NCI-H2107 (cell line): ENCODE results near the gene ALPK3.
"Not testable (repeated sequence)": the region's sequence is repeated elsewhere in the genome, so short reads cannot be mapped to it uniquely, and the experiment has no call there.

Source experiments
- DNase-seq: peaks from one replicate; lab custom pipeline; 2025; lab: John Stamatoyannopoulos, UW

Gene ALPK3

GRCh38 chr15:84874981-84875699 is 58.0 kb downstream of the ALPK3 start:
- DNase-seq, result no peak

- no peak for DNase-seq
Observed at GRCh38 chr15:84876269-84876668, 59.1 kb downstream of the ALPK3 start.

GRCh38 chr15:84877701-84878100 is 60.5 kb downstream of the ALPK3 start:
- not testable (repeated sequence) for DNase-seq

- DNase-seq, result no peak
Observed at GRCh38 chr15:84878504-84878903, 61.3 kb downstream of the ALPK3 start.

DNA sequence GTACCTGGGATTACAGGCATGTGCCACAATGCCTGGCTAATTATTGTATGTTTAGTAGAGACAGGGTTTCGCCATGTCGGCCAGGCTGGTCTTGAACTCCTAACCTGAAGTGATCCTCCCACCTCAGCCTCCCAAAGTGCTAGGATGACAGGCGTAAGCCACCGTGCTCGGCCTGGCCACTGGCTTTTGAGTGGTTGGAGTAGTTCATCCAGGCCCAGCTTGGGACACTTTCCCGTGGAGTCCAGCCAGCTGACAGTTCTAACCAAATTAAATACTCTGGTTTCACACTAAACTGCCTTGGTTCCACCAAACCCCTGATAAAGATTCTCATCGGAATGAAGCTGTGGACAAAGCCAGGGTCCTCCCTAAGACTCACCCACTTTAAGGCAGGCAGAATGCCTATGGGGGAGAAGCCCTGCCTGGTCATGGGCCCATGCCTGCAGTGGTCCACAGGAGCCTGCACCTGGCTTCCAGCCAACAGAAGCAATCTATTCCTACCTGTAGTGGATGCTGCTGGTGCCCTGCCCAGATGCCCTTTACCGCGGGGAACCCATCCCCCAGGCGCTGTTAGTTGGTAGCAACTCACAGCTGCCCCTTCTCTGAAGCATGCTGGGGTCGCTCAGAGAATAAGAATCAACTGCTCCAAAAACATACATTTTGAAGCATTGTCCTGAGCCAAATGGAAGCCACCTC is 62.1 kb downstream of the ALPK3 start:
- no peak for DNase-seq

- DNase-seq, result no peak
Observed at GRCh38 chr15:84880007-84880406, 62.9 kb downstream of the ALPK3 start.

GRCh38 chr15:84880822-84881519 is 63.8 kb downstream of the ALPK3 start:
- DNase-seq, result no peak

DNA sequence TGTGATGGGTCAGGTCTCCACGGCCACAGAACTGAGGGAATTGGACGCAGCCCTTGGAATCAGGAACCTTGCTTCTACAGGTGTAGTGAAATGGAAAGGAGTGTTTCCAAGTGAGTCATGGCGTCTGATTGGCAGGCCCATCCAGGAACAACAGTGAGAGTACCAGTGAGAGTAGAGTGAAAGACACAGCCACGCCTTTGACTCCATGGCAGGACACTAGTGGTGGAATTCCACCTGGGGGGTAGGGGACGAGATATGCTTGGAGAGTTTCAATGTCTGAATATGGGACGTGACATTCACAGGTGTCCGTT is 64.3 kb downstream of the ALPK3 start:
- no peak for DNase-seq

- no peak for DNase-seq
Observed at GRCh38 chr15:84883466-84883865, 66.3 kb downstream of the ALPK3 start.

GRCh38 chr15:84883916-84884781 is 67.0 kb downstream of the ALPK3 start, which contains the start of gene SLC28A1:
Gene SLC28A1 (plus strand): TSS chr15:84884662. CDS start chr15:84887761, 3,099 bp downstream.
- no peak for DNase-seq

DNA sequence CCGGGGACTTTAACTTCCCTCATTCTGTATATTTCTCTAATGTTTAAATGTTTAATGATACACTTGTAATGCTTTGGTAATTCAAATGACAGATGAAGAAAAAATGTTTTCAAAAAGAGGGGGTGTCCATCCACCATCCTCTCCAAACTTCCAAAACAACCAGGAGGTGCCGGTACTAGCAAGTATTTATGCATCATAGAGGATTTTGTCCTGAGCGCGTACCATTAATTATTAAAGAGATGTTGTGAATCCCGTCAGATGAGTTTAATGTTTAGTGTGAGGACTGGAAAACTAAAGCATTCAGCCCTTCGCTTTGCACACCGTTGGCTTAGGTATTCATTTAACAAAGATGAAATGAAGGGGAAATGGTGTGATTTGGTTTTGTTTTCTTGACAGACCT is 68.6 kb downstream of the ALPK3 start:
- DNase-seq, result no peak

DNA sequence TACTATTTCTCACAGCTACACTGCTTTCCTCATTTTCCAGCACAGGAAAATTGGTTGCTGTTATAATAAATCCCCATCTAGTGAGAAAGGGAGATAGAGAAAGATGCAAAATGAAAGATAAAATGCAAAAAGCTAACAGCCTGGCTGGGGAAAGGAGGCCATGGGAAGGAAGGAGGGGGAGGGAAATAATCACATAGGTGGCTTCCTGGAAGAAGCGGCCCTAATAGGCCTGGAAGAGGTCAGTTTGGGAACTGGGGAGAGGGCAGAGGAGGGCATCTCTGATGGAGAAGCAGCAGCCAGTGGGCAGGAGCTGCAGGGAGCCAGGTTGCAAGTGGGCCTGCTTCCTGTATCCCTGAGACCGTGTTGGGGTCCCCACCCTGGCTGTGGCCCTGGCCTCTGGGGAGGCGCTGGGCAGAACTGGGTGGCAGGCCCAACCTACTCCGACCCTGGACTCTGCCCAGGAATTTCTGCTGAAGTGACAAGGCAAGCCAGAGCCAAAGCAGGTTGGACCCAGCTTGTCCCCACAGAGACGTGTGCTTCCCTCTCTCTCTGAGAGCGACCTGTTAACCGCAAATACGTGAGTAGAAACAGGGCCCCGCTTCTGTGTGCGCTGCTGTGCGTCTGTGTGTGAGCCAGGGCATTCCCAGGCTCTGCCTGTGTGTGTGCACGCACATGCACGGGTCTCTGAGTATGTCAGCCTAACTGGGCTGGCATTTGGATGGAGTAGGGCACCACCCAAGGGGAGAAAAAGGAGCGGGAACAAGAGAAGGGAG is 69.2 kb downstream of the ALPK3 start:
- no peak for DNase-seq

DNA sequence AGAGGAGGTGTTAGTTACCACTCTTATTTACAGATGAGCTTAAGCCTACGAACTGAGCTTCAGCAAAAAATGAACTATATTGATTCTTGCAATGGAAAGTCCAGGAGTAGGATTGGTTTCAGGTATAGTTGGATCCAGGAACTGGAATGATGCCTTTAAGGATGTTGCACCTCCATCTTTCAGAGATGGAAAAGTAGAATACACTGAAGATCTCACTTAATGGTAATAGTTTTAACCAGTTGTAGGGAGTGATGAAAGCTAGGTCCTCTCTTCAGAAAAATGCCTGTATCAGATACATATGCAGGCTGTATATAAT is 69.8 kb downstream of the ALPK3 start:
- DNase-seq, result no peak

DNA sequence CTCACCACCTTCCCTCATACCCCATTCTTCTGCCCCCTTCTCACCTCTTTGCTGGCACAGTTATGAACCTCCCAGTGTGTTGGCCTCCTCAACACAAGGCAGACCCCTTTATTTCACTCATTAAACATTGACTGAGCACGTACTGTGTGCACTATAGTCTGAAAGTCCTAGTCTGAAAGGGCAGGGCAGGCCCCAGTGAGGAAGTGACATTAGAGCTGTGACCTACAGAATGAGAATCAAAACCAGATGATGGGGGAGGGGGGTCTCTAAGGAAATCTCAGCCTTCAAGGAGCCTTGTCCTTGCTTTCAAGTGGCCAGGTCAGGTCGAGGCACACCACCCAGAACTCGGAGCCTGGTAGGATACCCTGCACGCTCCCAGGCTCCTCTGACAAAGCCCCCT is 70.8 kb downstream of the ALPK3 start:
- DNase-seq, result no peak

DNA sequence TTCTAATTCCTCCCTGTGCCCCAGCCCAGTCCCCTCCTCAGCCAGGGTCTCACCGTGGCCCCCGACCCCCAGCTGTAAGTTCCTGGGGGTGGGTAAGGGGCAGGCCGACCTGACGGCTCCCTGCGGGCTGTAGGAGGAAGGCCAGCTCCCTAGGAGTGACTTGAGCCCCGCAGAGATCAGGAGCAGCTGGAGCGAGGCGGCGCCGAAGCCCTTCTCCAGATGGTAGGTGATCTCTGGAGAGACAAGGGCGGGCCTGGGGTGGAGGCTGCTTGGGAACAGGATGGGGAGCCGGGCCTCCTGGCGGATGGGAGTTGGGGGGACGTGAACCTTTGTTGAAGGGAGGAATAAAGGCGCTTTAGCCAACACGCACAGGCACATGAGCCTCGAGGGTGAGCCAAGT is 71.5 kb downstream of the ALPK3 start:
- DNase-seq, result no peak

DNA sequence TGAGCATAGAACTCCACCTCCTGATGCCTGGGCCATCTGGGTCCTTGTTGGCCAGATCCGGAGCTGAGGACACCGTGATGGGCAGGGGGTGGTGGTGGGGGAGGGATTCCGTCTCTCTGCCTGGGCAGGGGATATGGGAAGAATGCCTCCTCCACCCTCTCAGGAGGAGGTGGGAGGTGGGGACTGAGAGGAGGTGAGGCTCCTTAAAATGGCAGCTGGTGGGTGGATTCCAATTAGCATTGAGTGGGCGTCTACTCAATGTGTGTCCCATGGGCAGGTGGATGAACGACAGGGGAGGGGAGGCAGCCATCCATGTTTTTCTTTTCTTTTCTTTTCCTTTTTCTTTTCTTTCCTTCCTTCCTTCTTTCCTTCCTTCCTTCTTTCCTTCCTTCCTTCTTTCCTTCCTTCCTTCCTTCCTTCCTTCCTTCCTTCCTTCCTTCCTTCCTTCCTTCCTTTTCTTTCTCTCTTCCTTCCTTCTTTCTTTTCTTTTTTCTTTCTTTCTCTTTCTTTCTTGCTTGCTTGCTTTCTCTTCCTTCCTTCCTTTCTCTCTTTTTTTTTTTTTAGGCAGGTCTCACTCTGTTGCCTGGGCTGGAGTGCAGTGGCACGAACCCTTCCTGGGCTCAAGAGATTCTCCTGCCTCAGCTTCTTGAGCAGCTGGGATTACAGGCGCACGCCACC is 72.3 kb downstream of the ALPK3 start:
- DNase-seq, result no peak

- no peak for DNase-seq
Observed at GRCh38 chr15:84889991-84890669, 73.0 kb downstream of the ALPK3 start.

- no peak for DNase-seq
Observed at GRCh38 chr15:84890670-84891162, 73.6 kb downstream of the ALPK3 start.

DNA sequence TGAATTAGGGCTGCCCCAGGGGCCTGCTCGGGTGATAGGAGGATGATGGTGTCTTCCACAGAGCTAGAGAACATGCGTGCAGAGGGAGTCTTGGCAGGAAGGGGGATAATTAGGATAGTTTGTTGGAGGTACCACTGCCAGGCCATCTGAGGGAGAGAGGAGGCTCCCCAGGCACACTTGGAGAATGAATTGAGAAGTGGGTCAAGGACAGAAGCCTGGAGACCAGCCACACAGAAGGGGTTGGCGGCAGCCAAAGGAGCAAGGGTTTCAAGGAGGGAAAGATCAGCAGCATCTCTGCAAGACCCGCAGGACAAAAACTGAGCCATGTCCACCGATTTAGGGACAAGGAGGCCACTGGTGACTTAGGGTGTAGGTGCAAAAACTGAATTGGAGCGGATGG is 74.2 kb downstream of the ALPK3 start:
- no peak for DNase-seq

DNA sequence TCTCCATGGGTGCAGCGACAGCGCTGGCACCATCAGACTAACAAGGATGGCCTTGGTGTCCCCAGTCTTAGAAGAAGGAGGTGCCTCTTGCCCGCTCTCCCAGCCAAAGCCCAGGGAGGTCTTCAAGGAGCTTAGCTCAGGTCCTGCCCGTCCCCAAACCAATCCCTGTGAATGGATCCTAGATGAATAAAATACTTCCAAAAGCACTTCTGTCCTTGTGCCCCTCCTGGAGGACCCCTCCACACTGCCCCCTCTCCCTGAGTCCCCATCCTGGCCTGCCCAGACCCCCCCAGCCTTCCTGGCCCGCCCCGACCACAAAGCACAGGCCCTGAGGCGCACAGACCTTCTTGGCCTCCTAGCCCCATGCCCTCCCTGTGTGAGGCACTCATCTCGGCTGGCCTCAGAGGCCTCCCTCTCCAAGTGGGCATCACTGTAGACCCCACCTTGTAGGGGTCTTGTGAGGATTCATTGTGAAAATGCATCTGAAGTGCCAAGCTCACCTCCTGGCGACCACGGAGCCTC is 75.7 kb downstream of the ALPK3 start:
- no peak for DNase-seq
